HG03139 (cell line): Measurements from ENCODE around the gene TIMM13.

Experiments used
- ATAC-seq: cut with Tn5 transposase; IDR thresholded peaks from one replicate; pipeline ENCODE4 v1.9.1; 2021; ENCODE audit not compliant: unreplicated experiment

The TIMM13 gene

GRCh38 chr19:2387367-2388288, 39.8 kb downstream of the TIMM13 start:
- no peak for ATAC-seq

DNA sequence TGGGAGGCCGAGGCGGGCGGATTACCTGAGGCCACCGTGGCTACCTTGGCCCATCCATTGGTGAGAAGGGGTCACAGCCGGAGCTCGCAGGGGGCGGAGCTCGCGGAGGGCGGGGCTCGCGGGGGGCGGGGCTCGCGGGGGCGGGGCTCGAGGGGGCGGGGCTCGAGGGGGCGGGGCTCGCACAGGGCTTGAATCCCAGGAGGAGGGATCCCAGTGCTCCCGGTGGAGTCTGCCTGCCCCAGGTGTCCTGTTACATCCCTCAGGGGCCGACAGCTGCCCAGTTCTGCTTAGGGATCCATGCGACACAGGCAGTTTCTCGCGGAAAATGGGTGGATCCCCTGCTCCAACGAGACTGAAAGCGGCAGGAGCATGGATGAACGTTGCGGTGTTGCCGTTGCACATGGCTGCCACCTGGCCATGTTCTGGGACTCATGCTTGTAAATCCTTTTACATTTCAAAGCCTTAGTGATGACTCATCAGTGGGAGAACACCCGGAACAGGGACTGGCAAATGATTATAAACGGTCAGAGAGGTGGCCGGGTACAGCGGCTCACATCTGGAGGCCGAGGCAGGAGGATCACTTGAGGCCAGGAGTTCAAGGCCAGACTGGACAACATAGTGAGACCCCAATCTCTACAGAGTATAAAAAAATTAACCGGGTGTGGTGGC, 42.2 kb downstream of the TIMM13 start:
- no peak for ATAC-seq

DNA sequence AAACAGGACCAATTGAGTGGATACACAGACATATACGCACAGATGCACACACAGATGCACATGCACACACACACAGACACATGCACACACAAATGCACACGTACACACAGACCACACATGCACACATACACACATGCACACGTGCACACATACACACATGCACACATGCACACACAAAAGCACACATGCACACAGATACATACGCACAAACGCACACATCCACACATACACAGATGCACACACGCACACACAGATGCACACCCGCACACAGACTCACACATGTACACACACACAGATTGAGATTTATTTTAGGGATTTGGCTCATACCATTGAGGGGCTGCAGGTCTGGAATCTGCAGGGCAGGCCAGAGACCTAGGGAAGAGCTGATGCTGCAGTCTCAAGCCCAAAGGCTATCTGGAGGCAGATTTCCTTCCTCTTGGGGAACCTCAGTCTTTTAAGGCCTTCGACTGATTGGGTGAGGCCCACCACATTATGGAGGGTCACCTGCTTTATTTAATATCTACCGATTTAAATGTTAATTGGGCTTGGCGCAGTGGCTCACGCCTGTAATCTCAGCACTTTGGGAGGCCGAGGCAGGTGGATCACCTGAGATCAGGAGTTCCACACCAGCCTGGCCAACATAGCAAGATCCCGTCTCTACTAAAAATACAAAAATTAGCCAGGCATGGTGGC, 44.7 kb downstream of the TIMM13 start:
- ATAC-seq, result no peak

DNA sequence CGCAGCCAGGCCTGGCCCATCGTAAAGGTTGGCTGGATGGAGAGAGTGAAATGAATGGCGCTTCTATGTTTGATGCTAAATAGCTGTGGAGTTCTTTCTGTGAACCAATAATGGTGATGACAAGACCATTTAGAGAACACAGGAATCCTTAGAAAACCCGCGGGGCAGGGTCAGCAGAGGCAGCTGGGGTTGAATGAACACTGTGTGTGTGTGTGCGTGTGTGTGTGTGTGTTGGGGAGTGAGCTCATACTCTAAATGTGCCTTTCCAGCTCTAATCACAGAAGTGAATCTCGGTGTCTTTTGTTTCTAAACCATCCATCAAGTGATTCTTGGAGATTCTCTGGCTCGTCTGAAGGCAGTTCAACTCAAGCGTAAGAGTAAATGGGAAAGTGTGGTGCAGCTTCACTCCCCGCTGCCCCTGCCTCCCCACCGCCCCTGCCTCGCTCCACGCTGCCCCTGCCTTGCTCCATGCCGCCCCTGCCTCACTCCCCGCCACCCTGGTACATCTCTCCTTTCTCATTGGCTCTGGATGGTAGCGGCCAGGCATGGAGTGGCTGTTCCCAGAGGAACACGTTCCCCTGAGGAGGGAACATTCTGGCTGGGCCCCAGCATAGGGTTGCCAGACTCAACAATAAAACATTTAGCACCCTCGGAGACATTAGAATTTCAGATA, 46.1 kb downstream of the TIMM13 start:
- ATAC-seq, result no peak

DNA sequence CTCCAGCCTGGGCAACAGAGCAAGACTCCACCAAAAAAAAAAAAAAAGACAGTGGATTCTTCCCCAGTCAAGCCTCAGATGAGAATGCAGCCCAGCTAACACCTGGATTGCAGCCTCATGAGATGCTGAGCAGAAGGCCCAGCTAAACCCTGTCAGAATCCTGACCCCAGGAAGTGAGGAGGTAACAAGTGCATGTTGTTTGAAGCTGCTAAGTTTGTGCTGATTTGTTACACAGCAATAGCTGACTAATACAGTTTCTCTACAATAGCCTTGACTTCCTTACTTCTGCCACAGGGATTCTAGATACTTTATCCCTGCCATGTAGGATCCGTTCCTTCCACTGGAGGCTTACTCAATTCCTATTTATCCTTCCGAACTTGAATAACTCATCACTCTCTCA, 46.8 kb downstream of the TIMM13 start:
- ATAC-seq, result no peak

GRCh38 chr19:2376784-2377519, 50.4 kb downstream of the TIMM13 start:
- no peak for ATAC-seq
